Pulmonary artery endothelial cell (primary cell): ENCODE data around the gene PDE8B. TPM values are rescaled to one million over a fixed set of nuclear protein-coding genes. Genes with fewer than 3 reads are reported as not detected.

Experiments
- DNase-seq: peaks from one replicate; pipeline ENCODE4 v3.0.0-alpha.2; 2011; ENCODE audit warnings: low read depth, low spot score
- total RNA-seq: library from RNA; depleted of rRNA; stranded (reverse); fragments of >200 nt; gene quantifications from 2 replicates; pipeline ENCODE4 v1.2.3, GENCODE V29; 2014

Gene PDE8B, protein sequence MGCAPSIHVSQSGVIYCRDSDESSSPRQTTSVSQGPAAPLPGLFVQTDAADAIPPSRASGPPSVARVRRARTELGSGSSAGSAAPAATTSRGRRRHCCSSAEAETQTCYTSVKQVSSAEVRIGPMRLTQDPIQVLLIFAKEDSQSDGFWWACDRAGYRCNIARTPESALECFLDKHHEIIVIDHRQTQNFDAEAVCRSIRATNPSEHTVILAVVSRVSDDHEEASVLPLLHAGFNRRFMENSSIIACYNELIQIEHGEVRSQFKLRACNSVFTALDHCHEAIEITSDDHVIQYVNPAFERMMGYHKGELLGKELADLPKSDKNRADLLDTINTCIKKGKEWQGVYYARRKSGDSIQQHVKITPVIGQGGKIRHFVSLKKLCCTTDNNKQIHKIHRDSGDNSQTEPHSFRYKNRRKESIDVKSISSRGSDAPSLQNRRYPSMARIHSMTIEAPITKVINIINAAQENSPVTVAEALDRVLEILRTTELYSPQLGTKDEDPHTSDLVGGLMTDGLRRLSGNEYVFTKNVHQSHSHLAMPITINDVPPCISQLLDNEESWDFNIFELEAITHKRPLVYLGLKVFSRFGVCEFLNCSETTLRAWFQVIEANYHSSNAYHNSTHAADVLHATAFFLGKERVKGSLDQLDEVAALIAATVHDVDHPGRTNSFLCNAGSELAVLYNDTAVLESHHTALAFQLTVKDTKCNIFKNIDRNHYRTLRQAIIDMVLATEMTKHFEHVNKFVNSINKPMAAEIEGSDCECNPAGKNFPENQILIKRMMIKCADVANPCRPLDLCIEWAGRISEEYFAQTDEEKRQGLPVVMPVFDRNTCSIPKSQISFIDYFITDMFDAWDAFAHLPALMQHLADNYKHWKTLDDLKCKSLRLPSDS
- total RNA-seq = not detected in 2 replicates

GRCh38 chr5:77210091-77210963, at the start of gene PDE8B:
Gene PDE8B, plus strand, starts transcription at chr5:77210680. Its CDS starts 246 bp downstream, at chr5:77210926.
- no peak for DNase-seq

DNA sequence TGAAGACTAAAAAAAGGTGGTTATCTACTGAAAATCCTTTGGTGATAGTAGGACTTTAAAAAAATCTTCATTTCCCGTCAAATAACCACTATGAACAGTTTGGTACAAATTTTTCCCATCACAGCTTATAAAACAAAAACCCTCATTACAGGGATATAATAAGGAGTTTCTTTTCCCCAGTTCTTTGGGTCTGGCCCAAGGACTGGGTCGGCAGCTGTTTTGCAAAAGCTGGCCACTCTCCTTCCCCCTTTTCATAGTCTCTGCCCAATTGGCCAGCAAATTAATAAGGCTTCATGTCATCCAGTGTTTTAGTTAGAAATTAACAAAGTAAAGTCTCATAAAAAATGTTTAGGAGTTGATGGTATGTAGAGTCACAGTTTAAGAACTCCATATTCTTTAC, 47.0 kb upstream of the PDE8B start:
- no peak for DNase-seq

DNA sequence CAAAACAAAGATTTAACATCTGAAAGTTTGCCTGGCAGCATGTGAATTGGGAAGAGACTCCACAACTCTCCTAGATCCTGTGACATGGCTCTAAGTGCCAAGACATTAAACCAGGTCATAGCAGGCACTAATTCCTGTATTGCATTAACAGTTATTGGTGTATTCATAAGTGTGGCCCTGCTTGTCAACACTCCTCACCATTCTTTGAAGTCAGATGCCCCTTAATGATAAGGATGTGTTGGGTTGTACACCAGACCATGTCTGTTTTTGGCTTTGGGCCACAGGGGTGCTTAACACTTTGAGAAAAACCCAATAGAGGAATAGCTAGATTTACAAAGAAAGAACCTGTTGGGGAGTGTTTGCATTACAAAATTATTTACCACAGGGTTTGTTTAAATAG, 43.4 kb upstream of the PDE8B start:
- no peak for DNase-seq

DNA sequence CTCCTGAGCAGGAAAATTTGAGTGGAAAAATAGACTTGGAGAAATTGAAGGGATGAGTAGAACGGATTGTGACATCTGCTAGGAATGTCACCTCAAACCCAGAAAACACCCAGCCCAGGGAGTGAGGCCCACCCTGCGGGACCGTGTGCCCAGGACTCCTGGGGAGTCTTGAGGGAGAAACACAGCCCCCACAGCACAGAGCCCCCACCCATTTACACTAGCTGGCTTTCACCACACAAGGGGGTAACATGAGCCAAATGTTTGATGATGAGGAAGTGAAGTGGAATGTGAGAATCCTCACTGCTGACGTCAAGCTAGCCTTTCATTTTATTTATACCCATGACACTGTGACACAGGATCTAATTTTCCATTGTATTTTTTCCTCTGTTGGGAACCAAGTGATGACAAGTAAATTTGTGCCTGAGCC, 42.8 kb upstream of the PDE8B start:
- DNase-seq = no peak

DNA sequence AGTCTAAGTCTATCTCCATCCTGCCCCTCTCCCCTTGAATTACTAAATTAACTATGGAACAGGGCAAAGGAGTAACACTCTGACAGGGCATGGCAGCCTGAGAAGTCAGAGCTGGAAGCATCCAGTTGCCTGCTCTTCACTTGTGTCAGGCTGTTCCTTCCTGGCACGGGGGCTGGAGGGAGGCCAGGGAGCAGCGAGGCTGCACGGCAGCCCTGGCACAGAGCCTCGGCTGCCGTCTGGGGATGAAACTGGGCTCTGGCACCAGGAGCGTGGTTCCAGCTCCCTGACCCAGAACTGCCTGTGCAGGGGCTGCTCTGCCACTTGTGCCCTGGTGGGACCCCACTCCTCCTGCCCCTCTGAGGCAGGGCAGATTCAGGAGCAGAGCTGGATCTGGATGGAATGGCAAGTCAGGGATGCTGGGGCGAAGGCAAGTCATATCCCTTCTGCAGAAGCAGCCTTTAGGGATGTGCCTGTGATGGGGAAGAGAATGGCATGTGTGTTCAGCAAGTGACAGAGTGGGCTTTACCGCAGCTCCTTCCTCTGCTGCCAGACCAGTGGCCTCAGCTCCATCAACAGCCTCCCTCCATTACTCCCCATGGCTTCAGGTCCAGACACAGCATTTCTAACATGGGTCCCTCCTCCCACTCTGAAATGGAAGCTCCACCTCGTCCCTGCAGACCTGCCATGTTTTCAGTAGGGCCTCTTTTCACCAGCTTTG, 42.2 kb upstream of the PDE8B start:
- DNase-seq = no peak

DNA sequence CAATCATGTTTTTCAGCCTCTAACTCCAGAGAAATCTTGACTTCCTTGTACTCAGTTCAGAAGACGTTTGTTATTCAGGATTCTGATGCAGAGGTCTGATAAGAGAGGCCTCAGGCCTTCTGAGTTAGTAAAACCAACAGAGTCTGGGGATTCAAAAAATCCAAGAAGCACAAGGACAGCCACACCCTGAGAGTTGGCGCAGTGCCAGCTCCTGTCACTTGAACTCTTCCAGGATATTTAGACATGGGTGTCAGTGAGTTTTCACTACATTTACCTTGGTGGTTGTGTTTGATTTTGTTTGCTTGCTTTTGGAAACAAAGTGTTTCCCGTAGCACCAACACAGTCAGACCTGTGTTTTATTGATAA, 41.6 kb upstream of the PDE8B start:
- DNase-seq = no peak

DNA sequence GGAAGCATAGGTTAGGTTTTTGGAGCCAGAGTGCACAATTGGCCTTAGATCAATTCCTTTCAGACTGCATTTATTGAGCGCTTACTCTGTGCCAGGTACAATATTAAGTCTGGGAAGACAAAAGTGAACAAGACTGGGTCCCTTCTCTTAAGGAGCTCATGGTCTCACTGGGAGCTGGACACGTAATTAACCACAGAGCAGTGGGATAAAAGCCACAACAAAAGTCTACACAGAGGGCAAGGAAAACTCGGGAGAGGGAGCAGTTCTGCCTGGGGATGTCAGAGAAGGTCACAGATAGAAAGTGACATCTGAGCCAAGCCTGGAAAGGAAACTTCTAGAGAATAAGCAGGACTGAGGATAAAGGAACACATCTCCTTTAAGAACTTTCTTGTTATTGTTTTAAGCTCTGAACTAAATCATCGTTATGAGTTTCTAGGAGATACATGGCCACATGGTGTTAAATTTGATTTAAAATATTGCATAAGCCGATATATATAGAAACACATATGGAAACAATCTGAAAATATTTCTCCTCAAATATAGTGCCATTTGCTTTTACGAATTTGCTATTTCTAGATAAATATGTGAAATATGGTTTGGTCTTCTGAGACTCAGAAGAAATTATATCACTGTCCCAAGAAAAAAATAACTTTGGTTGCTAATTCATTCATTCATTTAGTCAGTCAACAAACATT, 40.1 kb upstream of the PDE8B start:
- no peak for DNase-seq

DNA sequence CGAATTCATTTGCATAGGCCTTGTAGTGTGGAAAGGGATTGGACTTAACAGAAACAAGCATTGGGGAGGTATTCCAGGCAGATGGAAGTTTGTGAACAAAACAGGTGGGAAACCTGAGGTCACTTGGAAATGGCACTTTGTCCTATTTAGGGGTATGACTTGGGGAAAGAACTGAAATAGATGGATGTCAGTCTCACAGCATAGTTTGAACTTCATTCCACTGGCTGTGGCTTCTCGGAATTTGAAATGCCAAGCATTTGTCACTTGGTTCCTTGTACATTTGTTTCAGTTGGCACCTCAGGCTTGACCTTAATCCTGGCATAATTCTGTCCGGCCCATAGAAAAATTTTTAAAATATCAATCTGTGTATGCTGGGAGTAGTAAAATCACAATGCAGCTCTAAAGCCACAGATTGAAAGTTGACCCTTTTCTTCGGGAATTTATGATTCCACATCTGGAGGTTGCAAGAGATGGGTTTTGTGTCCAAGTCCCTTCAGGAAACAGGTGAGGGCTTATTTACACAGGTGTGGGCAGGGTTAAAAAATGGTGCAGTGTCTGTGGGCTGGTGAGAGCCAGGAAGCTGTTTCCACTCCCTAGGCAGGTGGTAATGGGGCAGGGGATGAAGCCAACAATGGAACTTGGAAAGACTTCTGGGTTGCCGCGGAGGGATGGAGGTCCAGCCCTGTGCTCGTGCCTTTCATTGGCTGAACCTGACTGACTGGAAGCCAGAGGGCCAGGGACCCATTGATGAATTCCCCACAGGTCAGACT, 39.2 kb upstream of the PDE8B start:
- DNase-seq = no peak

- DNase-seq = no peak
Measured at GRCh38 chr5:77172713-77173328, 37.7 kb upstream of the PDE8B start.

DNA sequence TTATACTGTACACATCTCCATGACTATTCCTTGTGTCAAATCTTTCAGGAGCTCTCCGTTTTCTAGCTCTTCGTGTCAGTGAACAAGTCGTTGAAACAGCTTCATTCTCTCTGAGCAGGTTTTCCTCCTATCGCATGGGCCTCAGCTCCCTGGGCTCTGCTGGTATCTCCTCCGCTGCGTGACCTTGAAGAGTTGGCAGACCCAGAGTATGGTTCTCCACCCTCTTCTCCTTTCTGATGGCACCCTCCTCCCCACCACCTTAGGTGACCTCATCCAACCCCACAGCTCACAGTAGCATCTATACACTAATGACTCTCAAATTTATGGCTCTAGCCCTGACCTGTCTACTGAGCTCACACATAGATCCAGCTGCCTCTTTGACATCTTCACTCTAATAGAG, 36.0 kb upstream of the PDE8B start:
- DNase-seq = no peak

- DNase-seq = no peak
Measured at GRCh38 chr5:77175231-77175630, 35.2 kb upstream of the PDE8B start.

- no peak for DNase-seq
Measured at GRCh38 chr5:77176429-77176828, 34.1 kb upstream of the PDE8B start.

DNA sequence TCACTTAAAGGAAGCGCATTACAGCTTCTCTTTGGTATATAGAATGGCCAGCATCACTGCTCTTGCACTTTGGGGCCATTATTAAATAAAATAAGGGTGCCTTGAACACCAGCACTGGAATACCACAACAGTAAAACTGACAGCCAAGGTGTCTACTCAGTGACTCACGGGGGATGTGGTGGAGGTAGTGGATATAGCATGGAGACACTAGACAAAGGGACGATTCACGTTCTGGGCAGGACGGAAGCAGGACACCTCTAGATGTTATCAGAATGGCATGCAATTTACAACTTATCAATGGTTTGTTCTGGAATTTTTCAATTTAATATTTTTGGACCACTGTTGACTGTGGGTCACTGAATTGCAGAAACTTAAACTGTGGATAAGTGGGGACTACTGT, 32.9 kb upstream of the PDE8B start:
- no peak for DNase-seq

DNA sequence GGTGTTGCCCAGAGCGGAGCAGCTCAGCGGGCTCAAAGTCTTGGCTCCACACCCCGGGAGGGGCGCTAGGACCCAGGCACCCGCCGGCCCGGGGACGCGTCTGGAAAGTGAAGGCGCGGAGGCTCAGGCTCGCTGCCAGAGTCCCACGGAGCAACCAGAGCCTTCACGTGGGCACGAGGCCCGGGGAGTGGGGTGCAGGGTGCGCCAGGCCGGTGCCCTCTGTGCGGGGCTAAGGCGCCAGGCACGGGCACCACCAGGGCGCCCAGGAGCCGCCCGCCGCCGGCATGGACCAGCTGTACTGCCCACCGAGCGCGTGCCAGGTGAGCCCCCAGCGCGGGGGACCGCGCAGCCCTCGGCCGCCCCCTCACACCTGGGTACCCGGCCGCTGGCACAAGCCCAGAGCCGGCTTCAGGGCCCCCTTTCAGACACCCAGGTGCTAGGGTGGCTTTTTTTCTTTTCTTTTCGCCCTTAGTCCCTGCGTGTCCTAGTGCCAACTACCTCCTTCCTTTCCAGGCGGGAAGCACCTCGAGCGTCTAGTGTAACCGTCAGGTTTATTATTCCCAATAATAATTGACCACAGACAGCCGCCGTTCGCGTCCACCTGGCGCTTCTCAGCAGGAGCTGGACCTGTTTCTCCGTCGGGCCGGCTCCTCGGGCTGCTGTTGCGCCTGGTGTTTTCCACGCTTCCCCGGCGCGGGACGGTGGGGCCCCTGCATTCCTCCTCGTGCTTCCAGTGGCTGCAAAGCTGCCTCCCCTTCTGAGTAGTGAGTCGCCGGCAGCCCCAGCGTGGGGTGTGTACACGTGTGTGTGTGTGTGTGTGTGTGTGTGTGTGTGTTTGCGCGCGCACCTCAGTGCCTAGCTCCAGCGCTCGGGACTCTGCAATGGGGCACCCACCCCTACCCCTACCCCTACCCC, 30.1 kb upstream of the PDE8B start:
- DNase-seq = no peak

DNA sequence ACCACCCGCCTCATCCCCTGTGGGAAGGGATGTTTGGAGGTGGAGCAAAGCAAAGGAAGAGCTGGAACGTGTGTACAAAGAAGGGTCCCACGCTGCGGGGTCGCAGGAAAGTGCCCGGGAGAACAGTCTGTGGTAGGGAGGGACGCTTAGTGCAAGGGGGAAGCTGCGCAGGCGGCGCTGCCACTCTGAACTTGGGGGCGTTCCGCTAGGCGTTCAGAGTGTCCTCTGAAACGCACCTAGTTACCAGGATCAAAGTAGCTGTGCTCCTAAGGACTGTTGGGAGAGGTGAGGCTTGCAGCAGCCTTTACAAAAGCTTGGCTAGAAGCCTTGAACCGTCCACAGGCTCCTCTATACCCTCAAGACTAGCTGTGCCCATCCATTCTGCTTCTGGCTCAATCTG, 29.3 kb upstream of the PDE8B start:
- no peak for DNase-seq

- no peak for DNase-seq
Measured at GRCh38 chr5:77181596-77182304, 28.7 kb upstream of the PDE8B start.

- no peak for DNase-seq
Measured at GRCh38 chr5:77182367-77182766, 28.1 kb upstream of the PDE8B start.
